ENCODE data around the gene TIMD4. TPM values are rescaled to one million over a fixed set of nuclear protein-coding genes. Genes with fewer than 3 reads are reported as not detected.

Gene TIMD4
- total and polyA plus RNA-seq, 2 of the 4 experiments (the other 2 are of a cell fraction): not detected

DNA sequence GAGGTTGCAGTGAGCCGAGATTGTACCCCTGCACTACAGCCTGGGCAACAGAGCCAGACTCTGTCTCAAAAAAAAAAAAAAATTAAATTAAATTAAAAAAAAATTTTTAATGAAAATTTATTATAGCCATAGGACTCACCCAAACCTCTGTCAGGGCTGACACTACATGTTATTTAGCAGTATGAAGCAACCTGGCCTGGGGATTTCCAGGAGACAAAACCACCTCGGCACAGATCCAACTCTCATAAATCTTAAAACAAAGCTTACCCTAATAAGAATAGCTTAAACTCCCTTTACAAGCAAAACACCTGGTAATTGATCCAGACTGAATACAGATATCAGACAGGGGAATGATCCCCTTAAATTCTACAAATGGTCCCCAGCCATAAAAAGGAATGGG is 74.5 kb downstream of the TIMD4 start:
- H3K14ac ChIP-seq (replicated peaks; ENCODE audit: low read depth, low read length): no peak overlapping the region
- BruUV-seq (replicated peaks): no TSS peak
- no peak overlapping the region for H4K91ac ChIP-seq (ENCODE audit: insufficient read depth, low read depth, low read length)
- no CpG with 5 or more reads among the region's 2 CpGs for WGBS, 2 experiments (ENCODE audit: extremely low coverage in 2 of 2, insufficient read length in 1 of 2)
- no peak overlapping the region for H3K27ac ChIP-seq (ENCODE audit: insufficient read depth, low read length)
- no peaks in the 10 kb centered on the region for H3K9me1 ChIP-seq (ENCODE audit: insufficient read depth, low read length)
- no peak overlapping the region for H3K23ac ChIP-seq (ENCODE audit: low read depth, low read length)
- no peak for TF ChIP-seq MXI1 (IDR thresholded peaks at IDR 0.05; ENCODE audit: borderline replicate concordance, low read depth, low read length)
- no peak for TF ChIP-seq POLR2A (IDR thresholded peaks at IDR 0.05; ENCODE audit: low read depth, low read length)
- no peak for TF ChIP-seq MAZ (IDR thresholded peaks at IDR 0.05; ENCODE audit: borderline replicate concordance, low read depth, low read length)
- TF ChIP-seq BHLHE40 (IDR thresholded peaks at IDR 0.05; ENCODE audit: low read depth, low read length): no peak
- no peak overlapping the region for H2AFZ ChIP-seq (replicated peaks; ENCODE audit: low read length, poor library complexity)
- no peak overlapping the region for H2AK5ac ChIP-seq (ENCODE audit: low read depth, low read length)
- H3K36me3 ChIP-seq (ENCODE audit: control insufficient read depth, insufficient read depth, low read length): no peaks in the 10 kb centered on the region
- no peak overlapping the region for H2BK20ac ChIP-seq (ENCODE audit: low read depth, low read length)
- no peak overlapping the region for H2AK9ac ChIP-seq (replicated peaks; ENCODE audit: low read depth, low read length, poor library complexity)
- no peaks in the 10 kb centered on the region for H3K4me1 ChIP-seq (ENCODE audit: control insufficient read depth, insufficient read depth, low read length)
- H4K20me1 ChIP-seq (ENCODE audit: insufficient read depth, low read length): no peaks in the 10 kb centered on the region
- H3K79me1 ChIP-seq (ENCODE audit: low read depth in 1 of 2, low read length in 2 of 2): no peaks in the 10 kb centered on the region
- no peaks in the 10 kb centered on the region for H3K9me3 ChIP-seq (ENCODE audit: control insufficient read depth, insufficient read depth, low read length)
- DNase-seq (no peak), ATAC-seq (ENCODE audit: low read depth) (no peak)
- dilution Hi-C loops (cut with HindIII; ENCODE audit: low sequenced_read_pairs, unreplicated experiment) (no loop called here), intact Hi-C loops (cut with micrococcal nuclease) (no loop called here), in situ Hi-C loops (cut with MboI; ENCODE audit: low sequenced_read_pairs) (no loop called here)
- H3K9ac ChIP-seq (ENCODE audit: low read depth, low read length): no peak overlapping the region
- ChIA-PET CTCF (interaction anchor here (0.7 kb wide), 1 partner anchor 16 kb away, joined by 3 read pairs; no protein-coding TSS in a partner anchor), POLR2A (ENCODE audit: unreplicated experiment) (no interaction called here)
- H2BK5ac ChIP-seq (ENCODE audit: low read depth, low read length, poor library complexity, severe bottlenecking): no peak overlapping the region
- H2BK15ac ChIP-seq (ENCODE audit: low read depth, low read length): no peak overlapping the region
- no peak overlapping the region for H4K8ac ChIP-seq (ENCODE audit: low read depth in 2 of 2, low read length in 2 of 2)
- H3K18ac ChIP-seq (ENCODE audit: low read depth, low read length): no peak overlapping the region
- H3K4me3 ChIP-seq (ENCODE audit: insufficient read depth, low read depth, low read length): no peak overlapping the region
- no peak overlapping the region for H4K5ac ChIP-seq (ENCODE audit: low read depth, low read length)
- no peak overlapping the region for H3K4me2 ChIP-seq (ENCODE audit: low read depth, low read length)
- H3K4ac ChIP-seq (ENCODE audit: low read depth, low read length): no peak overlapping the region
- H3K56ac ChIP-seq (ENCODE audit: extremely low read depth, insufficient read depth, low read length): no peak overlapping the region
- H2BK120ac ChIP-seq (ENCODE audit: low read depth, low read length): no peak overlapping the region
- H3K27me3 ChIP-seq (ENCODE audit: control insufficient read depth, insufficient read depth, low read length): no peaks in the 10 kb centered on the region
